Inflammatory macrophage (primary cell): ENCODE measurements around the gene MDP1.
A peak's percentile ranks its signal among the peaks of the same experiment; 100 is the strongest.
"Not testable (repeated sequence)": the region's sequence is repeated elsewhere in the genome, so short reads cannot be mapped to it uniquely, and the experiment has no call there.

Source experiments
- DNase-seq, 2 donors: peaks; one replicate each; pipeline ENCODE4 v3.0.0-alpha.2; 2020 to 2022

Gene MDP1

GRCh38 chr14:24231263-24232120 lies 15.6 kb upstream of the MDP1 start:
- DNase-seq, result no peak

GRCh38 chr14:24228902-24229301 lies 13.0 kb upstream of the MDP1 start:
- DNase-seq, result no peak

GRCh38 chr14:24226473-24226872 lies 10.6 kb upstream of the MDP1 start:
- no peak for DNase-seq

- DNase-seq, result no peak
These were observed 8.8 kb upstream of the MDP1 start for GRCh38 chr14:24224618-24225071.

GRCh38 chr14:24222987-24223386 lies 7.1 kb upstream of the MDP1 start:
- not testable (repeated sequence) for DNase-seq

GRCh38 chr14:24219521-24219920 lies 3.7 kb upstream of the MDP1 start:
- no peak for DNase-seq

- DNase-seq, result no peak
These were observed 3.2 kb upstream of the MDP1 start for GRCh38 chr14:24219080-24219479.

GRCh38 chr14:24216876-24217275 lies 1.0 kb upstream of the MDP1 start:
- not testable (repeated sequence) for DNase-seq

GRCh38 chr14:24216345-24216699 lies 456 bp upstream of the MDP1 start:
- DNase-seq, result no peak

GRCh38 chr14:24213866-24214662 lies 1.8 kb downstream of the MDP1 start:
- DNase-seq, result no peak

- peak; percentile 98 to 99 for DNase-seq
These were observed 2.7 kb downstream of the MDP1 start, which contains the start of gene CHMP4A for GRCh38 chr14:24212924-24213865. Gene CHMP4A (minus strand): TSS chr14:24213488. CDS start chr14:24213439, 49 bp downstream.

GRCh38 chr14:24211311-24211710 lies 4.6 kb downstream of the MDP1 start:
- DNase-seq, result no peak

GRCh38 chr14:24207625-24208024 lies 8.2 kb downstream of the MDP1 start:
- no peak for DNase-seq

- DNase-seq, result no peak
These were observed 8.7 kb downstream of the MDP1 start for GRCh38 chr14:24207104-24207551.

- no peak for DNase-seq
These were observed 9.4 kb downstream of the MDP1 start for GRCh38 chr14:24206260-24207103.

- DNase-seq, result no peak
These were observed 11.4 kb downstream of the MDP1 start for GRCh38 chr14:24204163-24205146.

- DNase-seq, result not testable (repeated sequence)
These were observed 12.5 kb downstream of the MDP1 start for GRCh38 chr14:24203249-24203886.

- not testable (repeated sequence) for DNase-seq
These were observed 13.3 kb downstream of the MDP1 start for GRCh38 chr14:24202538-24202937.

- DNase-seq, result no peak
These were observed 16.9 kb downstream of the MDP1 start for GRCh38 chr14:24198814-24199524.
